ENCODE results near the gene MSI2. TPM values are rescaled to one million over a fixed set of nuclear protein-coding genes. Genes with fewer than 3 reads are reported as not detected.

MSI2 gene
- total and polyA plus RNA-seq, 2 experiments from 2014 or later = 18.9 to 41.8 TPM

DNA sequence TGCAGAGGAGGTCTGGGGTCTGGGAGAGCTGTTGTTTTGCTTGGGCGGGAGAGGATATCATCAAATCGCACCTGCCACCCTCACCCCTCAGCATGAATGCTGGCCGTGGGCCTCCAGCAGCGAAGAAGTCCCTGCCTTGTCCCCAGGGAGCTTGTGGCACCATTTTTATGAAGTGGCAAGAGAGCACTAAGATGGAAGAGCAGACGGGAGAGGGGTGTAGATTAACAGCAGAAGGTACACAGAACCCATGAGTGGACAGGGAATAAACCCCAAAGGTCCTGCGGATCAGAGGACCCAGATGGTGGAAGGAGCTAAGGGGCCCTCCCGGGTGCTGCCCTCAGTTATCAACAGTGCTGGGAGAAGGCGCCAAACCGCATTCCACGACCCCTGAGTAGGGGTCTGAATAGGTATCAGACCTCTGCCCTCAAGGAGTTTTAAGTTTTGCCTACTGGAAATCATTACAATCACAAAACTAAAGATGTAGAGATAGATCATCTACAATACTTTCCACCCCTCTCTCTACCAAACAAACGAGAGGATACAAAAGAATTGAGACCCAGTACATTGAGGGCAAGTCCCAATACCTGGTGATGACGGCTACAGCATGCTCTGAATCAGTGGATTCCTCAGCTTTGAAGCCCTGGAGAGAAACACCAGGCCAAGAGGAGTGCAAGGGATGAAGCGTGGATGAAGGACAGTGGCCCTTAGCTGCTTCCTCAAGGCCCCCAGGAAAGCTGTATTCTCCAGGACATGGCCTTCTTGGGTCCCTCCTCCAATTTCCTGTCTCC lies 428.6 kb downstream of the MSI2 start:
- no peaks in the 10 kb centered on the region for H3K9me3 Mint-ChIP-seq
- ATAC-seq (peak; percentile 30; the same call in 2 of the 3 replicates), DNase-seq (ENCODE audit: low spot score) (no peak)
- Histone ChIP-seq H3K79me2 (replicated peaks; ENCODE audit: insufficient read depth) (no peaks in the 10 kb centered on the region), H4K20me1 (replicated peaks; ENCODE audit: insufficient read depth) (no peaks in the 10 kb centered on the region; the same call in 1 of the 2 replicates), H3K27me3 (ENCODE audit: insufficient read depth) (no peaks in the 10 kb centered on the region), H3K9me2 (ENCODE audit: insufficient read depth) (no peaks in the 10 kb centered on the region), H3K36me3 (ENCODE audit: insufficient read depth) (no peaks in the 10 kb centered on the region), H3F3A (replicated peaks; ENCODE audit: low read depth) (no peaks in the 10 kb centered on the region), H3K4me3 (no peak overlapping the region), H3K4me2 (no peak overlapping the region), H3K27ac (ENCODE audit: low read depth) (no peak overlapping the region), H3K4me1 (ENCODE audit: insufficient read depth) (peaks cover 21% of the 10 kb centered on the region), H2AFZ (no peak overlapping the region)
- TF ChIP-seq, protein P1, sequence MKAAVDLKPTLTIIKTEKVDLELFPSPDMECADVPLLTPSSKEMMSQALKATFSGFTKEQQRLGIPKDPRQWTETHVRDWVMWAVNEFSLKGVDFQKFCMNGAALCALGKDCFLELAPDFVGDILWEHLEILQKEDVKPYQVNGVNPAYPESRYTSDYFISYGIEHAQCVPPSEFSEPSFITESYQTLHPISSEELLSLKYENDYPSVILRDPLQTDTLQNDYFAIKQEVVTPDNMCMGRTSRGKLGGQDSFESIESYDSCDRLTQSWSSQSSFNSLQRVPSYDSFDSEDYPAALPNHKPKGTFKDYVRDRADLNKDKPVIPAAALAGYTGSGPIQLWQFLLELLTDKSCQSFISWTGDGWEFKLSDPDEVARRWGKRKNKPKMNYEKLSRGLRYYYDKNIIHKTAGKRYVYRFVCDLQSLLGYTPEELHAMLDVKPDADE (IDR thresholded peaks at IDR 0.05) = no peak
- no peak for TF ChIP-seq JUNB (IDR thresholded peaks at IDR 0.05; ENCODE audit: unreplicated experiment)
- TF ChIP-seq, protein P2, sequence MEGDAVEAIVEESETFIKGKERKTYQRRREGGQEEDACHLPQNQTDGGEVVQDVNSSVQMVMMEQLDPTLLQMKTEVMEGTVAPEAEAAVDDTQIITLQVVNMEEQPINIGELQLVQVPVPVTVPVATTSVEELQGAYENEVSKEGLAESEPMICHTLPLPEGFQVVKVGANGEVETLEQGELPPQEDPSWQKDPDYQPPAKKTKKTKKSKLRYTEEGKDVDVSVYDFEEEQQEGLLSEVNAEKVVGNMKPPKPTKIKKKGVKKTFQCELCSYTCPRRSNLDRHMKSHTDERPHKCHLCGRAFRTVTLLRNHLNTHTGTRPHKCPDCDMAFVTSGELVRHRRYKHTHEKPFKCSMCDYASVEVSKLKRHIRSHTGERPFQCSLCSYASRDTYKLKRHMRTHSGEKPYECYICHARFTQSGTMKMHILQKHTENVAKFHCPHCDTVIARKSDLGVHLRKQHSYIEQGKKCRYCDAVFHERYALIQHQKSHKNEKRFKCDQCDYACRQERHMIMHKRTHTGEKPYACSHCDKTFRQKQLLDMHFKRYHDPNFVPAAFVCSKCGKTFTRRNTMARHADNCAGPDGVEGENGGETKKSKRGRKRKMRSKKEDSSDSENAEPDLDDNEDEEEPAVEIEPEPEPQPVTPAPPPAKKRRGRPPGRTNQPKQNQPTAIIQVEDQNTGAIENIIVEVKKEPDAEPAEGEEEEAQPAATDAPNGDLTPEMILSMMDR (conservative IDR thresholded peaks at IDR 0.05; ENCODE audit: low read depth in 2 of 2) = no peak
- TF ChIP-seq, protein P3, sequence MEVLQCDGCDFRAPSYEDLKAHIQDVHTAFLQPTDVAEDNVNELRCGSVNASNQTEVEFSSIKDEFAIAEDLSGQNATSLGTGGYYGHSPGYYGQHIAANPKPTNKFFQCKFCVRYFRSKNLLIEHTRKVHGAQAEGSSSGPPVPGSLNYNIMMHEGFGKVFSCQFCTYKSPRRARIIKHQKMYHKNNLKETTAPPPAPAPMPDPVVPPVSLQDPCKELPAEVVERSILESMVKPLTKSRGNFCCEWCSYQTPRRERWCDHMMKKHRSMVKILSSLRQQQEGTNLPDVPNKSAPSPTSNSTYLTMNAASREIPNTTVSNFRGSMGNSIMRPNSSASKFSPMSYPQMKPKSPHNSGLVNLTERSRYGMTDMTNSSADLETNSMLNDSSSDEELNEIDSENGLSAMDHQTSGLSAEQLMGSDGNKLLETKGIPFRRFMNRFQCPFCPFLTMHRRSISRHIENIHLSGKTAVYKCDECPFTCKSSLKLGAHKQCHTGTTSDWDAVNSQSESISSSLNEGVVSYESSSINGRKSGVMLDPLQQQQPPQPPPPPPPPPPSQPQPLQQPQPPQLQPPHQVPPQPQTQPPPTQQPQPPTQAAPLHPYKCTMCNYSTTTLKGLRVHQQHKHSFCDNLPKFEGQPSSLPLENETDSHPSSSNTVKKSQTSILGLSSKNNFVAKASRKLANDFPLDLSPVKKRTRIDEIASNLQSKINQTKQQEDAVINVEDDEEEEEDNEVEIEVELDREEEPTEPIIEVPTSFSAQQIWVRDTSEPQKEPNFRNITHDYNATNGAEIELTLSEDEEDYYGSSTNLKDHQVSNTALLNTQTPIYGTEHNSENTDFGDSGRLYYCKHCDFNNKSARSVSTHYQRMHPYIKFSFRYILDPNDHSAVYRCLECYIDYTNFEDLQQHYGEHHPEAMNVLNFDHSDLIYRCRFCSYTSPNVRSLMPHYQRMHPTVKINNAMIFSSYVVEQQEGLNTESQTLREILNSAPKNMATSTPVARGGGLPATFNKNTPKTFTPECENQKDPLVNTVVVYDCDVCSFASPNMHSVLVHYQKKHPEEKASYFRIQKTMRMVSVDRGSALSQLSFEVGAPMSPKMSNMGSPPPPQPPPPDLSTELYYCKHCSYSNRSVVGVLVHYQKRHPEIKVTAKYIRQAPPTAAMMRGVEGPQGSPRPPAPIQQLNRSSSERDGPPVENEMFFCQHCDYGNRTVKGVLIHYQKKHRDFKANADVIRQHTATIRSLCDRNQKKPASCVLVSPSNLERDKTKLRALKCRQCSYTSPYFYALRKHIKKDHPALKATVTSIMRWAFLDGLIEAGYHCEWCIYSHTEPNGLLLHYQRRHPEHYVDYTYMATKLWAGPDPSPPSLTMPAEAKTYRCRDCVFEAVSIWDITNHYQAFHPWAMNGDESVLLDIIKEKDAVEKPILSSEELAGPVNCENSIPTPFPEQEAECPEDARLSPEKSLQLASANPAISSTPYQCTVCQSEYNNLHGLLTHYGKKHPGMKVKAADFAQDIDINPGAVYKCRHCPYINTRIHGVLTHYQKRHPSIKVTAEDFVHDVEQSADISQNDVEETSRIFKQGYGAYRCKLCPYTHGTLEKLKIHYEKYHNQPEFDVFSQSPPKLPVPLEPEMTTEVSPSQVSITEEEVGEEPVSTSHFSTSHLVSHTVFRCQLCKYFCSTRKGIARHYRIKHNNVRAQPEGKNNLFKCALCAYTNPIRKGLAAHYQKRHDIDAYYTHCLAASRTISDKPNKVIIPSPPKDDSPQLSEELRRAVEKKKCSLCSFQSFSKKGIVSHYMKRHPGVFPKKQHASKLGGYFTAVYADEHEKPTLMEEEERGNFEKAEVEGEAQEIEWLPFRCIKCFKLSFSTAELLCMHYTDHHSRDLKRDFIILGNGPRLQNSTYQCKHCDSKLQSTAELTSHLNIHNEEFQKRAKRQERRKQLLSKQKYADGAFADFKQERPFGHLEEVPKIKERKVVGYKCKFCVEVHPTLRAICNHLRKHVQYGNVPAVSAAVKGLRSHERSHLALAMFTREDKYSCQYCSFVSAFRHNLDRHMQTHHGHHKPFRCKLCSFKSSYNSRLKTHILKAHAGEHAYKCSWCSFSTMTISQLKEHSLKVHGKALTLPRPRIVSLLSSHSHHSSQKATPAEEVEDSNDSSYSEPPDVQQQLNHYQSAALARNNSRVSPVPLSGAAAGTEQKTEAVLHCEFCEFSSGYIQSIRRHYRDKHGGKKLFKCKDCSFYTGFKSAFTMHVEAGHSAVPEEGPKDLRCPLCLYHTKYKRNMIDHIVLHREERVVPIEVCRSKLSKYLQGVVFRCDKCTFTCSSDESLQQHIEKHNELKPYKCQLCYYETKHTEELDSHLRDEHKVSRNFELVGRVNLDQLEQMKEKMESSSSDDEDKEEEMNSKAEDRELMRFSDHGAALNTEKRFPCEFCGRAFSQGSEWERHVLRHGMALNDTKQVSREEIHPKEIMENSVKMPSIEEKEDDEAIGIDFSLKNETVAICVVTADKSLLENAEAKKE (CRISPR knock-in tag; IDR thresholded peaks at IDR 0.05) = no peak
- TF ChIP-seq, protein P4, sequence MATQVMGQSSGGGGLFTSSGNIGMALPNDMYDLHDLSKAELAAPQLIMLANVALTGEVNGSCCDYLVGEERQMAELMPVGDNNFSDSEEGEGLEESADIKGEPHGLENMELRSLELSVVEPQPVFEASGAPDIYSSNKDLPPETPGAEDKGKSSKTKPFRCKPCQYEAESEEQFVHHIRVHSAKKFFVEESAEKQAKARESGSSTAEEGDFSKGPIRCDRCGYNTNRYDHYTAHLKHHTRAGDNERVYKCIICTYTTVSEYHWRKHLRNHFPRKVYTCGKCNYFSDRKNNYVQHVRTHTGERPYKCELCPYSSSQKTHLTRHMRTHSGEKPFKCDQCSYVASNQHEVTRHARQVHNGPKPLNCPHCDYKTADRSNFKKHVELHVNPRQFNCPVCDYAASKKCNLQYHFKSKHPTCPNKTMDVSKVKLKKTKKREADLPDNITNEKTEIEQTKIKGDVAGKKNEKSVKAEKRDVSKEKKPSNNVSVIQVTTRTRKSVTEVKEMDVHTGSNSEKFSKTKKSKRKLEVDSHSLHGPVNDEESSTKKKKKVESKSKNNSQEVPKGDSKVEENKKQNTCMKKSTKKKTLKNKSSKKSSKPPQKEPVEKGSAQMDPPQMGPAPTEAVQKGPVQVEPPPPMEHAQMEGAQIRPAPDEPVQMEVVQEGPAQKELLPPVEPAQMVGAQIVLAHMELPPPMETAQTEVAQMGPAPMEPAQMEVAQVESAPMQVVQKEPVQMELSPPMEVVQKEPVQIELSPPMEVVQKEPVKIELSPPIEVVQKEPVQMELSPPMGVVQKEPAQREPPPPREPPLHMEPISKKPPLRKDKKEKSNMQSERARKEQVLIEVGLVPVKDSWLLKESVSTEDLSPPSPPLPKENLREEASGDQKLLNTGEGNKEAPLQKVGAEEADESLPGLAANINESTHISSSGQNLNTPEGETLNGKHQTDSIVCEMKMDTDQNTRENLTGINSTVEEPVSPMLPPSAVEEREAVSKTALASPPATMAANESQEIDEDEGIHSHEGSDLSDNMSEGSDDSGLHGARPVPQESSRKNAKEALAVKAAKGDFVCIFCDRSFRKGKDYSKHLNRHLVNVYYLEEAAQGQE (IDR thresholded peaks at IDR 0.05; ENCODE audit: unreplicated experiment) = no peak
- no peak for TF ChIP-seq NANOG (IDR thresholded peaks at IDR 0.05; ENCODE audit: borderline replicate concordance)
- no peak for TF ChIP-seq CREB1 (CRISPR knock-in tag; IDR thresholded peaks at IDR 0.05; ENCODE audit: low read depth)
- no peak for TF ChIP-seq EZH2phosphoT487 (IDR thresholded peaks at IDR 0.05; ENCODE audit: unreplicated experiment)
- no peak for TF ChIP-seq ZNF331 (CRISPR knock-in tag; IDR thresholded peaks at IDR 0.05; ENCODE audit: low read depth)
- no peak for TF ChIP-seq POLR2AphosphoS5 (IDR thresholded peaks at IDR 0.05; ENCODE audit: low read depth)
- TF ChIP-seq EZH2 (IDR thresholded peaks at IDR 0.05; ENCODE audit: low read depth, unreplicated experiment) = no peak
- 0 out of 2 replicates have a peak overlapping the region, but pooled peaks have one; percentile 54 for H3K27ac Mint-ChIP-seq
- H3K27me3 Mint-ChIP-seq (ENCODE audit: insufficient read depth, low read depth, poor library complexity) = peaks cover 12% of the 10 kb centered on the region
- H3K36me3 Mint-ChIP-seq (ENCODE audit: low read depth) = no peaks in the 10 kb centered on the region
- H3K4me1 Mint-ChIP-seq = peaks cover 34% of the 10 kb centered on the region
- H3K4me3 Mint-ChIP-seq = no peak overlapping the region

All from GM23338 (cell line).